Stimulated activated naive CD8-positive, alpha-beta T cell treated with anti-CD3 and anti-CD28 coated beads, Interleukin-15, Interleukin-2, amounts not matched to agents 100 ng/mL and 50 ng/mL, for 24 hours (primary cell): ENCODE data around the gene YJEFN3.
A peak's percentile ranks its signal among the peaks of the same experiment; 100 is the strongest.

ENCODE experiments used
- H3K27ac Mint-ChIP-seq: one replicate; pipeline ENCODE4 v1.8.0; 2021; ENCODE audit warnings: mild to moderate bottlenecking, mixed read lengths
- H3K27me3 Mint-ChIP-seq: one replicate; pipeline ENCODE4 v1.8.0; 2021; ENCODE audit warnings: mixed read lengths
- H3K36me3 Mint-ChIP-seq: one replicate; pipeline ENCODE4 v1.8.0; 2021; ENCODE audit warnings: low read depth, mixed read lengths
- H3K4me1 Mint-ChIP-seq: one replicate; pipeline ENCODE4 v1.8.0; 2021; ENCODE audit warnings: low read depth, mixed read lengths
- H3K4me3 Mint-ChIP-seq: one replicate; pipeline ENCODE4 v1.8.0; 2021; ENCODE audit warnings: mild to moderate bottlenecking, mixed read lengths
- H3K9me3 Mint-ChIP-seq: one replicate; pipeline ENCODE4 v1.8.0; 2021; ENCODE audit warnings: mixed read lengths

The YJEFN3 gene

DNA sequence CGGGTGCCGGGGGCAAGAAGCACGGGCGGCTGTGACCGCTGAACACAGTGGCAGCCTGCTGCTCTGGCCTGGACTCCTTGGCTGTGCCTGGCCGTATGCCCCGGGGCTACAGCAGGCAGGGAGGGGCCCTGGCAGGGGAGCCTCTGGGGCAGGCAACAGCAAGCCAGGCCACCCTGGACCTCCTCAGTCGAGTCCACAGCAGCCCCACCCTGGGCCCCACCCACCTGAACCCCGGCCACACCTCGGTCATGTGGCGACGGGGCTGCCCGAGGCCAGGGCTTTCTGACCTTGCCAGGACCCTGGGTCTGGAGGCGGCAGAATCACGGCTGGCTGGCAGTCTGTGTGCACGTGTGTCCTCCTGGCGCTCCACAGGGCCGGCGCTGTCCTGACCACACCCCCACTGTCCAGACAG is 18.0 kb downstream of the YJEFN3 start:
- H3K27ac Mint-ChIP-seq, result no peak overlapping the region
- H3K27me3 Mint-ChIP-seq, result peaks cover 4% of the 10 kb centered on the region
- no peaks in the 10 kb centered on the region for H3K9me3 Mint-ChIP-seq
- H3K36me3 Mint-ChIP-seq, result no peaks in the 10 kb centered on the region
- no peak overlapping the region for H3K4me3 Mint-ChIP-seq
- H3K4me1 Mint-ChIP-seq, result peaks cover 4% of the 10 kb centered on the region

DNA sequence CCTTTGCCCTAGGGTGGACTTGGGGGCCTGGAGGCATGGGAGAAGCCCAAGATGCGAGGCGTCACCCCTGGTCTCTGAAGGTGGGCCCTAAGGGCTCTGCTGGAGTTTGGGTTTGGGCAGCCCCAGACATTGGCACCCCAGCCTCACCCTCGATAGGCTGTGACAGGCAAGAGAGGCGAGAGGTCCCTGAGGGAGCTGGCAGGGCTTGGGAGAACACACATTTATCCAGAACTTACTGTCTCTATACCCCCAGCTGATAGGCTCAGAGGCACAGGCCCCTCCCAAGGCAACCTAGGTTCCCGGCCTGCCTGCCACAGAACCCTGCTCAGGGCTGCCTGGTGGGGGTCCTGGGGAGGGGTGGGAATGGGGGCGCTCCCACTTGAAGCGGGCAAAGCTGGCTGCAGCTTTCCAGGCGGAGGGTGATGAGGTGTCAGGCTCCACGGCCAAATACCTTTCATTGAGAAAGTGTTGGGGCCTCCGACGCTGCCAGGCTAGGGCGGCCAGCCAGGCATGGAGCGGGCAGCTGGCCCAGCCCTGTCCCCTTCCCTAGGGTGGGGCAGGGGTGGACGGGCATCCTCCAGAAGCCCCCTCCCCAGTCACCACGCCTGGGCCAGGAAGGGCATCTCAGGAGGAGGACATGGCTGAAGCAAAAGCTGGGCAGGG is 19.1 kb downstream of the YJEFN3 start:
- H3K4me3 Mint-ChIP-seq, result no peak overlapping the region

DNA sequence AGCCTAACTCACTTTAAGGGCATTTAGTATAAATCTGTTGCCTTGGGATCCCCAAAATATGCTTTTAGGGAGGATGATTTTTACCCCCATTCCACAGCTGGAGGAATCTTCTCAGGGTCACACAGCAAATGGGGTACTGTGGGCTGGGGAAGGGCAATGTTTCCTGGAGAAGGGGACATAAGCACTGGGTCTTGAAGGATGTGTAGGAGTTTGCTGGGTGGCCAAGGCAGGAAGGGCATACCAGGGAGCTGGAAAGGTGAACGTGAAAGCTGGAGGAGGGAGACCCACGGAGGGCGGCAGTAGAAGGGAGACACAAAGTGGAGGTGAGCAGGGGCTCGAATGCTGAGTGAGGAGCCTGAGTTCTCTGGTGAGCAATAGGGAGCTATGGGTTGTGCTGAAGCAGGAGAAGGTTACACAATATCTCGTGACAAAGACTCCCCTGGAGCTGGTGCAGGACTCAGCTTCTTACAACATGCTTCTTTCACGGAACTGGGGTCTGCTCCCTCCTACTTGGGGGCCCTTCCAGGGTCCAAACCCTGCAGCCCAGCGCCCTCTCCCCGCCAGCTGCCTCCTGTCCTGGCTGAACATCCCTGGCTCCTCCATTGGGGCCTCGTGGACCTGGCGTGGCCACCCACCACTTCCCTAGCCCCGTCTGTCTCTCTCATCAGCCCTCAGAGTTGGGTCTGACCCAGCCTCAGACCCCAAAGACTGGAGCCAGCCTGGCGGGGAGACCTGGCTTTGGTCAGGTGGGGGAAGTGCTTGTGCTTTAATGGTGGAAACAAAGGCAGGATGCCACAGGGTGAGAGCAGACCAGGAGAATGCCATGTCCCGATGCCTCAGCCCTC is 20.4 kb downstream of the YJEFN3 start:
- Mint-ChIP-seq H3K4me3 (no peak overlapping the region), H3K4me1 (no peaks in the 10 kb centered on the region), H3K9me3 (no peaks in the 10 kb centered on the region), H3K27ac (no peak overlapping the region), H3K36me3 (no peaks in the 10 kb centered on the region), H3K27me3 (peaks cover 4% of the 10 kb centered on the region)

More for the DNA sequence above, 19.1 kb downstream of the YJEFN3 start:
- peaks cover 4% of the 10 kb centered on the region for H3K27me3 Mint-ChIP-seq
- no peaks in the 10 kb centered on the region for H3K9me3 Mint-ChIP-seq
- H3K27ac Mint-ChIP-seq, result no peak overlapping the region
- no peaks in the 10 kb centered on the region for H3K4me1 Mint-ChIP-seq
- H3K36me3 Mint-ChIP-seq, result no peaks in the 10 kb centered on the region

- no peak overlapping the region for H3K4me3 Mint-ChIP-seq
- H3K27me3 Mint-ChIP-seq, result peaks cover 4% of the 10 kb centered on the region
- H3K4me1 Mint-ChIP-seq, result no peaks in the 10 kb centered on the region
- no peaks in the 10 kb centered on the region for H3K9me3 Mint-ChIP-seq
- H3K27ac Mint-ChIP-seq, result peak overlapping the region; percentile 36
- H3K36me3 Mint-ChIP-seq, result no peaks in the 10 kb centered on the region
Observed at GRCh38 chr19:19549804-19550464, 21.2 kb downstream of the YJEFN3 start.

GRCh38 chr19:19550485-19550929 is 21.8 kb downstream of the YJEFN3 start:
- Mint-ChIP-seq H3K4me3 (no peak overlapping the region), H3K4me1 (no peaks in the 10 kb centered on the region), H3K27ac (no peak overlapping the region), H3K9me3 (no peaks in the 10 kb centered on the region), H3K27me3 (peaks cover 4% of the 10 kb centered on the region), H3K36me3 (no peaks in the 10 kb centered on the region)

- Mint-ChIP-seq H3K4me3 (no peak overlapping the region), H3K27ac (no peak overlapping the region), H3K4me1 (no peaks in the 10 kb centered on the region), H3K27me3 (peaks cover 4% of the 10 kb centered on the region), H3K9me3 (no peaks in the 10 kb centered on the region), H3K36me3 (no peaks in the 10 kb centered on the region)
Observed at GRCh38 chr19:19550972-19551852, 22.5 kb downstream of the YJEFN3 start.

DNA sequence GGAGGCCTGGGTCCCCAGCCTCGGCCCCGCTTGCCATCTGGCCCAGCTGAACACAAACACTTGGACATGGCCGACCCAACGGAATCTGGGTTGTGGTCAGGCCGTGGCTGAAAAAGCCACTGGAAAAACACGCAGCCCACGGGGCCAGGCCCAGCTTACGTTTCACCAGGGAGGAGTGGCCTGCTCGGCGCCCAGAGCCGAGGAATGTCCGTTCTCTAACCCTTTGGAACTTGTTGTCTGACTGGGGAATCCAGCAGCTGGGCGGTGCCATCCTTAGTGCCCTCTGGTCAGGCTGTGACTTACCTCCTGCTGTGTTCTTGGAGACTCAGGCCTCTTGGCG is 23.1 kb downstream of the YJEFN3 start:
- H3K4me1 Mint-ChIP-seq, result no peaks in the 10 kb centered on the region
- H3K27ac Mint-ChIP-seq, result no peak overlapping the region
- H3K36me3 Mint-ChIP-seq, result no peaks in the 10 kb centered on the region
- H3K9me3 Mint-ChIP-seq, result no peaks in the 10 kb centered on the region
- peaks cover 4% of the 10 kb centered on the region for H3K27me3 Mint-ChIP-seq
- no peak overlapping the region for H3K4me3 Mint-ChIP-seq

DNA sequence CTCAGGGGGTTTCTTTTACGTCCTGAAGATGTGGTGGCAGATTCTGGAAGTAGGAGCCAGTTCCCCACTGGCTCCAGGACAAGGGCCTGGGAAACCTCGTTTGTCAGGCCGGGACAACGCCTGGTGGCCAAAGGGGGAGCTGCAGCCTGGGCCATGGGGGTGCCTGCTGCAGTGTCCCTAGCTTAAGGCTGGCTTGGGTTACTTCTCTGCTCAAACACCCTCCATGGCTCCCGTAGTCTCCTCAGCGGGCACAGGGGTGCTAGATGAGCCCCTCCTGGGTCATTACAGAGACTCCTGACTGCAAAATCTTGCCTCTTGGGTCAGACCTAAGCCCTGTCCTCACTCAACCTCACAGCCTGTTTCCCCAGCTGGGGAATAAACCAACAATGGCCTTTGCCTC is 24.1 kb downstream of the YJEFN3 start:
- no peaks in the 10 kb centered on the region for H3K36me3 Mint-ChIP-seq
- no peak overlapping the region for H3K27ac Mint-ChIP-seq
- no peaks in the 10 kb centered on the region for H3K4me1 Mint-ChIP-seq
- H3K27me3 Mint-ChIP-seq, result peaks cover 4% of the 10 kb centered on the region
- H3K9me3 Mint-ChIP-seq, result no peaks in the 10 kb centered on the region
- H3K4me3 Mint-ChIP-seq, result no peak overlapping the region

DNA sequence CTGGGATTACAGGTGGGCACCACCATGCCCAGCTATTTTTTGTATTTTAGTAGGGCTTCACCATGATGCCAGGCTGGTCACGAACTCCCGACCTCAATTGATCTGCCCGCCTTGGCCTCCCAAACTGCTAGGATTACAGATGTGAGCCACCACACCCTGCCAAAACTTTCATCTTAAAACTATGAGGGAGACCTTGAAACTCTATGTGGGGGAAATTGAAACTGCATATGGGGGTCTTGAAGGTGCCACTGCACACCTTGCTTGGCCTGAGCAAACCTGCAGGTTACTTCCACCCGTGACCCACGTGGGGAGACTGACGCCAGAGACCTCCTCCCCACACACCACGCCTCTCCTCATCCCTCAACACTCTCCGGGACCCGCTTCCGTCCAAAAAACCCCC is 25.0 kb downstream of the YJEFN3 start:
- no peaks in the 10 kb centered on the region for H3K4me1 Mint-ChIP-seq
- no peaks in the 10 kb centered on the region for H3K36me3 Mint-ChIP-seq
- no peak overlapping the region for H3K4me3 Mint-ChIP-seq
- H3K27ac Mint-ChIP-seq, result no peak overlapping the region
- H3K27me3 Mint-ChIP-seq, result peaks cover 4% of the 10 kb centered on the region
- H3K9me3 Mint-ChIP-seq, result no peaks in the 10 kb centered on the region

DNA sequence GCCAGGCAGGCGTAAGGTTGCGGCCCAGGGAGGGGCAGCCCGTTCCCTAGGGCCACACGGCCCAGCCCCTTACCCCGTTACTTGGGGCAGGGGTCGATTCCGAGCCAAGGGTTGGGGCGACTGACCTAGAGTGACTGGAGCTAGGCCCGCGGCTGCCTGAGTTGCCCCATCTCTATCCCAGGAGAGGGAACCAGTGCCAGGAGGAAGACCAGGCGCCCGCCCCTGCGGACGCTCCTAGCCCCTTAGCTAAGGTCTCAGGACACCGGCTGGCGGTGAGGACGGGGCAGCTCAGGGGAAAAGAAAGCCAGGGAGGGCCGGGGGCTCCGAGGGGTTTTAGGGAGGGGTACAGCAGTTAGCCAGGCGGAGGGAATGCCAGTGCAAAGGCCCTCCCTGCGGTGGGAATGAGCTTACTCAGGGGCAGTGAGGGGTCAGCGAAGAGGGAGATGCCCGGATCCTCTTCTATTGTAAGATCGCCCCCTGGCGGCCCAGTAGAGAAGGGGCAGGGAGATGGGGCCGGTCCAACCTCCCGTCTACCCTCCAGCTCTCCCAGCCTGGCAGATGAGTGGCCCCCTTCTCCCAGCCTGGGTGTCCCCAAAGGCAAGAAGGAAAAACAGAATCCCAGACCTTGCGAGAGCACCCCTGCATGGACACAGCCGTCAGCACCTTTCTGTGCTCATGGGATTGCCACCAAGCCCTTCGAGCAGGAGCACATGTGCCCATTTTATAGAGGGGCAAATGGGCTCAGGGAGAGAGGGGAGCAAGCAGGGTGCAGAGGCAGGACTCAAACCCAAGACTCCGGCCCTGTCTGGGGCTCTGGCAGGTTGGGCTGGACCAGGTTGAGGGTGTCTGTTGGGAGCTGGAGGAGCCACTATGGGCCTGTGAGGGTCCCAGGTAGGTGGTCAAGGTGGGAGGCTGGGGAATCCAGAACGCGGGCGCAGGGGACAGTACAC is 25.6 kb downstream of the YJEFN3 start:
- Mint-ChIP-seq H3K36me3 (no peaks in the 10 kb centered on the region), H3K9me3 (no peaks in the 10 kb centered on the region), H3K27ac (no peak overlapping the region), H3K27me3 (no peaks in the 10 kb centered on the region), H3K4me3 (no peak overlapping the region), H3K4me1 (no peaks in the 10 kb centered on the region)

DNA sequence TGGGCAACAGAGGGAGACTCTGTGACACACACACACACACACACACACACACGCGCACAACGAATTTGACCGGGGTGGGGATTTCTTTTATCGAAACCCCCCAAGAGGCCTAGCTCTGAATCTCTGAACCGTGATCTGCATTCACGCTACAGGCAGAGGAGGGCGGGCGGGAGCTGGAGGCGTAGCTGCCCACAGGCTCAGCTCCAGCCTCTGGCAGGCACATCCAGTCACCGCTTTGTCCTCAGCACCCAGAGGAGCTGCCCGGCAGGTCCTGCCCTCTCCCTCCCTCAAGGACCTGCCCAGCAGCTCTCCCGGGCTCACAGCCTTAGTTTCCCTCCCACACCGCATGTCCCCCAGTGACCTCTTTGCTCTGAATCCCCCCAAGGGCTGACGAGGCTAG is 29.3 kb downstream of the YJEFN3 start:
- Mint-ChIP-seq H3K4me3 (no peak overlapping the region), H3K27ac (no peak overlapping the region), H3K27me3 (no peaks in the 10 kb centered on the region), H3K4me1 (no peaks in the 10 kb centered on the region), H3K9me3 (no peaks in the 10 kb centered on the region), H3K36me3 (peaks cover 5% of the 10 kb centered on the region)

DNA sequence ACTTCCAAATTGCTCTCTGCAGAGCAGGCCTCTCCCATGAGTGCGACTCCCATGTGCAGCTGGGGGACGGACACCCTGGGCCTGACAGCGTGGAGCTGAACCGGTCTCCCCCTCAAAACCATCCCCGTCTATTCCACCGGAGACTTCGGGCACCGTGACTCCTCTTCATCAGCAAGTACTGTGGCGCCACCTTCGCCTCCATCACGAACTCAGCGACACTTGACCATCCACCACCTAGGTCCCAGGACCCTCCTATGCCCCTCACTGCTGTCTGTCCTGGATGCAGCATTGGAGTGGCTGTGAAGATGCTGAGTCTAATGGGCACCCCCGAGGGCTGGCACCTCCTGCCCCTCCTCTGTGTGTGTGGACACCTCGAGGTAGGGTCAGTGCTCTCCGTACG is 29.9 kb downstream of the YJEFN3 start:
- H3K4me3 Mint-ChIP-seq, result no peak overlapping the region
- no peak overlapping the region for H3K27ac Mint-ChIP-seq
- H3K9me3 Mint-ChIP-seq, result no peaks in the 10 kb centered on the region
- no peaks in the 10 kb centered on the region for H3K4me1 Mint-ChIP-seq
- no peaks in the 10 kb centered on the region for H3K27me3 Mint-ChIP-seq
- peaks cover 5% of the 10 kb centered on the region for H3K36me3 Mint-ChIP-seq

DNA sequence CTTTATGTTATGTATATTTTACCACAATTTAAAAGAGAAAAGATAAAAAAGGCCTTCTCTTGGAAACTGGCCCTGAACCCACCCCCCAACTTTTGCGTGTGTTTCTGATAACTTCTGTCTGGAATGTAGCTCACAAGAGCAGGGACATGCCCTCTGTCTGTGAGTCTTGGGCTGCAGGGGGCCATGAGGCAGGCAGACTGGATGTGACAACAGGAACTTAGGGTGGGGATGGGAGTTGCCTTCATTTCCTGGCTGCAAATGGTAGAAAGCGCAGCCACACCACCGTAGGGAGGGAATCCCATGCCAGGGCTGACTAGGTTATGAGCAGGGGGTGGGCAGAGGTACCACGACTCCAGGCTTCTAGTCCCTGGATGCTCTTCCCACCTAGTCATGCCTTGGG is 31.2 kb downstream of the YJEFN3 start:
- no peak overlapping the region for H3K4me3 Mint-ChIP-seq
- no peak overlapping the region for H3K27ac Mint-ChIP-seq
- H3K9me3 Mint-ChIP-seq, result no peaks in the 10 kb centered on the region
- no peaks in the 10 kb centered on the region for H3K4me1 Mint-ChIP-seq
- no peaks in the 10 kb centered on the region for H3K27me3 Mint-ChIP-seq
- H3K36me3 Mint-ChIP-seq, result peaks cover 13% of the 10 kb centered on the region
